Stimulated activated CD4-positive, alpha-beta T cell treated with anti-CD3 and anti-CD28 coated beads, Interleukin-2, amount 100 ng/mL, for 48 hours (primary cell): ENCODE data around the gene MALL.
"Not testable (repeated sequence)": the region's sequence is repeated elsewhere in the genome, so short reads cannot be mapped to it uniquely, and the experiment has no call there.

Experiments
- DNase-seq, 2 donors: peaks; one replicate each; pipeline ENCODE4 v3.0.0-alpha.2; 2020

Gene MALL

DNA sequence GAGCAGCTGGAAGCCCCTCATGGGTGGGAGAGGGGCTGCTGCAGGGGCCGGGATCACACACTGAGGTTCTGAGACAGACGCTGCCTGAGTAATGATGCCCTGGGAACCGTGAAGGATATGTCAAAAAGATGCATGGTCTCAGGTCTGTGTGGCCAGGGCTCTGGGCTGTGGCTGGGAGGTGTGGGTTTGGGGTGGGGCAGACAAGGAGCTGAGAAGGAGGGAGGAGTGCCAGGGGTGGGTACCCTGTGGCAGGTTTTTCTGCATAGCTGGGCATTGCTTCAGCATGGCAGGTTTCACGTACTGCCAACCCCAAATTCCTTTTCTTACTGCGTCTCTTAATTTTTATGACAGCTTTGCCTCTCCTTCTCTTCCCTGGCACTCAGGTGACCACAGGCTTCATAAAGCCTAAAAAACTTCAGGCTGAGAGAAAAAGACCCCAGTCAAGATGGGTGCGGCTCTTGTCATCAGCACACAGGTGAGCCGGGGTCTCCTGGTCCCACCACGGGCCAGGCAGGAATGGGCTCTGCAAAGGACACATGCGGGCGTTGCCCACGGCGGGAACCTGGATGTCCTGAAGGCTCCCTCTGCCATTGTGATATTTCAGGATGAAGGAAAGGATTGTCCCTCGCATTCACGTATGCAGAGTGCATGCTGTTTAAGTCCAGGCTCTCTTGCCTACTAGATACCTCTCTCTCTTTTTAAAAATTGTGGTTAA is 18.0 kb downstream of the MALL start:
- DNase-seq: no peak

- no peak for DNase-seq
Observed at GRCh38 chr2:110095994-110096633, 19.5 kb downstream of the MALL start.

DNA sequence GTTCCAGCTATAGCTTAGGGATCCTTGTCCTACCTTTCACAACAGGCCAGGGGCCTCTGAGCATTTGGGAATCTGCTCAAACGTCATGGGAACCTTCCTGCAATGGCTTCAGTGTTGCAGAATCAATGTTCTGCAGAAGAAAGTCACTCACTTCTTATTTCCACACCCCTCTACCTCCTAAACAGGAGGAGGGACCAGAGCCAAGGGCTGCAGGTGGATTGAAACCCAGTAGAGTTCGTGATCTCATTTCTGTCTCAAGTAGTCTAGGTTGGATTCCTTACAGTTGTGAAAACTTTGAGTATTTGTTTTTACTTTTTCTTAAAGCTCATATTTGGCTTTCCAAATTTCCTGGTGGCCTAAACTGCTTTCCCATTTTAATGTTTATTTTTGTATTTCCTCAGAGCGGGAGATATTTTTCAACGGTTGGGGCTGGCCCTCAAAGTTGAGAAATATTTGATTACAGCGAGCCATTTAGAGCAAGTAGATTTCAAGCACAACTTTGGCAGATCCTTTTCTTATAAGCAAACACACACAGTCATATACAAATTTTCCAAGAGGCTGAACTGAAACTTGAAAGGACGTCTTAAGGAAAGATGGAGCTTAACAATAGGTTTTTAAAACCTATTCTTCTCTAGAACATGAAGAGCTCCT is 20.6 kb downstream of the MALL start:
- DNase-seq: not testable (repeated sequence)

GRCh38 chr2:110093924-110094323 is 21.7 kb downstream of the MALL start:
- not testable (repeated sequence) for DNase-seq

DNA sequence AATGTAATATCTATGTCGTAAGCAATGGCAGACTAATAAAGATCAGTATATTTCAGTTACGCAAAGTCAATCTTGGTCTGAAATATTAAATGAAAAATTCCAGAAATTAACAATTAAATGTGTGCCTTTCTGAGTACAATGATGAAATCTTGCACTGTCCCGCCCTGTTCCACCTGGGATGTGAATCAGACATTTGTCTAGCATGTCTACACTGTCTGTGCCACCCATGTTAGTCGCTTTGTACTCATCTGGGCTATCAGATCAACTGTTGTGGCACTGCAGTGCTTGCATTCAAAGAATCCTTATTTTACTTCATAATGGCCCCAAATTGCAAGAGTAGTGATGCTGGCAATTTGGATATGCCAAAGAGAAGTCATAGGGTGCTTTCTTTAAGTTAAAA is 25.5 kb downstream of the MALL start:
- DNase-seq: not testable (repeated sequence)

- DNase-seq: not testable (repeated sequence)
Observed at GRCh38 chr2:110083757-110084156, 31.9 kb downstream of the MALL start.

- not testable (repeated sequence) for DNase-seq
Observed at GRCh38 chr2:110083162-110083561, 32.5 kb downstream of the MALL start.

GRCh38 chr2:110078104-110078503 is 37.5 kb downstream of the MALL start:
- not testable (repeated sequence) for DNase-seq

- not testable (repeated sequence) for DNase-seq
Observed at GRCh38 chr2:110075896-110076295, 39.7 kb downstream of the MALL start.

DNA sequence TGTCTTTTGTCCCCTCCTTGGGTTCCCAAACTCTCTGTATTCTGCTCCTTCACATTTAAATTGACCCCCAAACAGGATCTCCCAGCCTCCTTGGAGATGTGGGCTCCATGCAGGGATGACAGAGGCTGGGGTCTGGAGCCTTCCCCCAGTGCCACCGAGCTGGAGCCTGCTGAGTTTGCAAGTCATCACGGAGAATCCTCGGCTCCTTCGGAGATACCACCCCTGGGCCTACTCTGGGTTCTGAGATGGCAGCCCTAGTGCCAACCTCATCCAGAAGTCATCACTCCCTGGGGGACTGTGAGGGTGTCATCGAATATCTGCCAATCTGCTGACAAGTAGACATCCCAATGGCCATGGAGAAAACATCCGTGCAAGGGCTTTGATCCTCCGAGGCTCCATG is 45.8 kb downstream of the MALL start:
- DNase-seq: not testable (repeated sequence)

DNA sequence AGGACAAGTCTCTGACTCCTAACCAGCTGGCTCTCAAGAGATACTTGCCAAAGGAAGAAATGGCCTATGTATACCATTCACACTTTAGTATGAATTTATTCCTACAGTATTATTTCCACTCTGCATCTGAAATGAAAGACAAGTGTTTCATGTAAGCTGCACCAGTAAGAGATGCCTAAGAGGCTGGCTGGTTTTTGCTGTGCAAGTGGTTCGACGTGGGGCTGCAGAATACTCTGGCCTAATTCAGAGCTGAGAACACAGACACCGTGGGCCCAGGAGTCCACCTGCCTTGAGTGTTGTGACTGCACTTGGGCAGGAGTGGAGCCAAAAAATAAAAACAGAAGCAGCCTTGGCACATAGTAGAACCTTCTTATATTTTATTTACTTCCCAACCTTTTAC is 47.5 kb downstream of the MALL start:
- not testable (repeated sequence) for DNase-seq

GRCh38 chr2:110062332-110062731 is 53.3 kb downstream of the MALL start:
- not testable (repeated sequence) for DNase-seq

- not testable (repeated sequence) for DNase-seq
Observed at GRCh38 chr2:110060550-110060949, 55.1 kb downstream of the MALL start.

GRCh38 chr2:110059694-110060358 is 55.8 kb downstream of the MALL start:
- not testable (repeated sequence) for DNase-seq

DNA sequence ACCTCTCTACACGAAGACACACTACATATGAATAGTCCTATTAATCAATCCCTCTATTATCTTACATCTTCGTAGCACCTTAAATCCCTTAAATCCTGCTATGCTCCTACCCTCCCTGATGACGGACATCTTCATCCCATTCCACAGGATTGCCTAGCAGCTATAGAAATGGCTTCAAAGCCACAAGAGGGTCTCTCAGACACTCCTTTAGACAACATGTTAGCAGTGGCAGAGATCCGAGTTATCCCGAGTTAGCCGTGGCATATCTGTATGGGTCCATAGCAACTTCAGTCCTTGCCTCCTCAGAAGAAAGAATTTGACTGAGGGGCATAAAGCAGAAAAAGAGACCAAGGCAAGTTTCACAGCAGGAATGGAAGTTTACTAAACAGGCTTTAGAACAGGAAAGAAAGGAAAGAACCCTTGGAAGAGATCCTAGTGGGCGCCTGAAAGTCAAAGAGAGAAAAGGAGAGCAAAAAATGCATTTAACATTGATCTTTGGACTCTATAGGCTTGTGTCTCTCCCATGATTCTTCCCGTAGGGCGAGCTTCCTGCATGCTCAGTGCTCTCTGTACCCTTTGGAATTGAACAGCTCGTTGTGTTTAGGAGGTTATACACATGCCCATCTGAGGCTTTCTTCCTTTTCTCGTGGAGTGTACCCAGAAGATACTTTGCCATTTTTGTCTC is 56.5 kb downstream of the MALL start:
- not testable (repeated sequence) for DNase-seq

DNA sequence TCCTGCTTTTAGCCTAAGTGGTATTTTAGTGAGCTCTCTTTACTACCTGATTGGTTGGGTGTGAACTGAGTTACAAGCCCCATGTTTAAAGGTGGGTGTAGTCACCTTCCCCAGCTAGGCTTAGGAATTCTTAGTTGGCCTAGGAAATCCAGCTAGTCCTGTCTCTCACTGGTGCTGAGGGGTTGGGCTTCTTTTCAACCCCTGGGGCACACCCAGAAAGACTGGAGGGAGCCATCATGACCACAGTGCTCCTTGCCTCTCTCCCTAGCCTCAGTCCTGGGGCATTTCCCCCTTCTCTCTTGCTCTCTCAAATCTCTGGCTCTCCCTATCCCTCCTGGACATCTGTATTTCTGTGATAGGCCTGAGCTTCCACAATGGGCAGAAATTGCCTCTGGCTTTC is 57.6 kb downstream of the MALL start:
- not testable (repeated sequence) for DNase-seq

GRCh38 chr2:110055819-110056408 is 59.7 kb downstream of the MALL start:
- DNase-seq: not testable (repeated sequence)

DNA sequence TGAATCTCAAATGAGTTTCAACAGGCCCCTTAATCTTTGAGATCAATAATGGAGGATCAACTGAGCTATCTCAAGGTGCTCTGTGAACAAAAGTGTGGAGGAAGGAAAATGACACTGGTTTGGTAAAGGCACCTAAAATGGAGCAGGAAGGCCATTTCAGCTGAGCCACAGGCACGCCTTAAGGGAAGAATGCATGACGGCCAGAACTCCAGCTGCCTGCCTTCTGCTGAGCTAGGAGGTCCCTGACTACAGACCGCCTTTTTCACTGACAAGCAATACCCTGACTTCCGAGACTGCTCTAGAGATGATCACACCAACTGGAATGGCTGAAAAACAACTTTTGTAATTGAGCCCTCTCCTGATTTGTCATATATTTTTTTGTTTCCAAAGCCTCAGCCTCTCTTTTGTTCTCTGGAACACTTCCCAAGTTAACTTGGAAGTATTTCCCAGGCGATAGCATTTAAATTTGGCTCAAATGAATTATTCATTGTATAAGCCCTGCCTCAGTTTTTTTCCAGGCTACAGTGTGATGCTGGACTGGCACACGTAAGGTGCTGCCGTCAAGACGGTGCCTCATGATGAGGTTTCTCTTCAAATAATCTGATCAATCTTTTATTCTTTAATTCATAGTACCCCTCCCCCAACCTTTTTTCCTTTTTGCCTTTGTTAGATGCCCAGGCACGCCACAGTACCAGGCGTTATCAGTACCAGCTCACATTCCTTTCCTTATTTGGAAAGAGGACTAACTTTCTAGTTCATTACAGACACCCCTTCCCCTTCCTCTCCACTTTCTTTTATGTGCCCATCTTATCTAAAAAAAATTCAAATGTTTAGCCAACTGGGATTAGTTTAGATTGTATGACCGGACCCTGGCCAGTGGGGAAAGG is 60.9 kb downstream of the MALL start:
- not testable (repeated sequence) for DNase-seq

- DNase-seq: not testable (repeated sequence)
Observed at GRCh38 chr2:110053688-110054087, 61.9 kb downstream of the MALL start.

DNA sequence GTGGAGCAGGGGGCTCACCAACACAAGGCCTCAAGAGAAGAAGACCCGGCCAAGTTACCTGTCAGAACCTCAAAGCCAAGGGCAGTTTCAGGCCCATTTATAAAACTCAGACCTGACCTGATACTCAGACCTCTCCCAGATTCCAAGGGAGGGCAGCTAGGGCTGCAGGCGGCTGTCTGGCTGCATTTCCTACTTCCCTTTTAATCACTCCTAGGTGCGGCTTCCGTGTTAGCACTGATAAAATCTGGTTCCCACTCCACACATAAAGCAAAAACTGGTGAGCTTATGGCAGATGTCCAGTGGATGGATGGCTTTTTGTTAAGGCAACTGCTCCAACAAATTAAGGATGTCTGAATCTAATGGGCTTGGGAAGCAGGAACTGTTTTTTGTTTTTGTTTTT is 63.5 kb downstream of the MALL start:
- not testable (repeated sequence) for DNase-seq

GRCh38 chr2:110050222-110050621 is 65.4 kb downstream of the MALL start:
- not testable (repeated sequence) for DNase-seq
